Fibroblast of skin of right biceps (primary cell): ENCODE results near the gene KRTAP16-1.
A peak's percentile ranks its signal among the peaks of the same experiment; 100 is the strongest.
"Not testable (repeated sequence)": the region's sequence is repeated elsewhere in the genome, so short reads cannot be mapped to it uniquely, and the experiment has no call there.

Source experiments
- DNase-seq: peaks from one replicate; pipeline ENCODE4 v3.0.0-alpha.2; 2013

KRTAP16-1 gene

GRCh38 chr17:41308918-41309359 lies at the start of gene KRTAP16-1:
Gene KRTAP16-1 (minus strand): TSS chr17:41309309. CDS start chr17:41309253, 56 bp downstream.
- DNase-seq = no peak

- DNase-seq = no peak
These were observed 45.4 kb upstream of the KRTAP16-1 start for GRCh38 chr17:41354536-41354935.

GRCh38 chr17:41352597-41353366 lies 43.7 kb upstream of the KRTAP16-1 start:
- peak; percentile 3 for DNase-seq

- no peak for DNase-seq
These were observed 42.1 kb upstream of the KRTAP16-1 start for GRCh38 chr17:41351177-41351576.

GRCh38 chr17:41350381-41350878 lies 41.3 kb upstream of the KRTAP16-1 start, which contains the start of gene KRT33A:
Gene KRT33A (minus strand): TSS chr17:41350828. CDS start chr17:41350767, 61 bp downstream.
- not testable (repeated sequence) for DNase-seq

- no peak for DNase-seq
These were observed 39.0 kb upstream of the KRTAP16-1 start for GRCh38 chr17:41347869-41348760.

- DNase-seq = not testable (repeated sequence)
These were observed 37.3 kb upstream of the KRTAP16-1 start for GRCh38 chr17:41346421-41346820.

- no peak for DNase-seq
These were observed 36.9 kb upstream of the KRTAP16-1 start for GRCh38 chr17:41345992-41346391.

GRCh38 chr17:41343029-41343428 lies 33.9 kb upstream of the KRTAP16-1 start:
- no peak for DNase-seq

- no peak for DNase-seq
These were observed 32.1 kb upstream of the KRTAP16-1 start for GRCh38 chr17:41340934-41341861.

- DNase-seq = no peak
These were observed 31.4 kb upstream of the KRTAP16-1 start for GRCh38 chr17:41340494-41340893.

- DNase-seq = no peak
These were observed 30.6 kb upstream of the KRTAP16-1 start for GRCh38 chr17:41339571-41340172.

GRCh38 chr17:41338961-41339485 lies 29.9 kb upstream of the KRTAP16-1 start:
- DNase-seq = no peak

GRCh38 chr17:41335747-41336146 lies 26.6 kb upstream of the KRTAP16-1 start:
- no peak for DNase-seq

- no peak for DNase-seq
These were observed 25.5 kb upstream of the KRTAP16-1 start for GRCh38 chr17:41334385-41335305.

- DNase-seq = no peak
These were observed 24.7 kb upstream of the KRTAP16-1 start for GRCh38 chr17:41333836-41334235.

GRCh38 chr17:41333098-41333497 lies 24.0 kb upstream of the KRTAP16-1 start:
- no peak for DNase-seq

GRCh38 chr17:41332239-41332638 lies 23.1 kb upstream of the KRTAP16-1 start:
- no peak for DNase-seq

- DNase-seq = no peak
These were observed 22.5 kb upstream of the KRTAP16-1 start for GRCh38 chr17:41331606-41332005.

GRCh38 chr17:41329279-41329948 lies 20.3 kb upstream of the KRTAP16-1 start:
- peak; percentile 58 for DNase-seq
